Progenitor cell of endocrine pancreas (in vitro differentiated cells): ENCODE data around the gene TAF15. TPM values are rescaled to one million over a fixed set of nuclear protein-coding genes. Genes with fewer than 3 reads are reported as not detected.

Experiments
- DNase-seq: peaks from one replicate; pipeline ENCODE4 v3.0.0; 2021; ENCODE audit warnings: low spot score; ENCODE audit not compliant: unreplicated experiment
- H3K27ac Mint-ChIP-seq: 2 replicates; pipeline ENCODE4 v1.8.0; 2021; ENCODE audit warnings: mild to moderate bottlenecking, moderate library complexity, mixed read lengths
- H3K27me3 Mint-ChIP-seq: 2 replicates; pipeline ENCODE4 v1.8.0; 2021; ENCODE audit warnings: mixed read lengths
- H3K36me3 Mint-ChIP-seq: 2 replicates; pipeline ENCODE4 v1.8.0; 2022; ENCODE audit warnings: mixed read lengths; ENCODE audit not compliant: insufficient read depth
- H3K4me1 Mint-ChIP-seq: 2 replicates; pipeline ENCODE4 v1.8.0; 2021; ENCODE audit warnings: low read depth, mixed read lengths
- H3K4me3 Mint-ChIP-seq: 2 replicates; pipeline ENCODE4 v1.8.0; 2021; ENCODE audit warnings: low read depth, mild to moderate bottlenecking, moderate library complexity, mixed read lengths
- H3K9me3 Mint-ChIP-seq: 2 replicates; pipeline ENCODE4 v1.8.0; 2021; ENCODE audit warnings: low read depth, mixed read lengths
- CTCF ChIP-seq: fragments of 200-600 bp; sonication (generic); IDR thresholded peaks from one replicate; pipeline ENCODE4 v1.5.0; 2021; ENCODE audit warnings: antibody characterized with exemption, mild to moderate bottlenecking; ENCODE audit not compliant: unreplicated experiment
- long read RNA-seq: library from polyadenylated mRNA; unstranded; transcript quantifications from one replicate; pipeline ENCODE4 v2.0.0, GENCODE V29; 2020
- total RNA-seq: library from RNA; stranded (reverse); gene quantifications from 2 replicates; pipeline ENCODE4 v1.2.1, GENCODE V29; 2021

Gene TAF15
- total RNA-seq: 282 and 287 TPM in 2 replicates
- long read RNA-seq, transcript TAF15-213 (7 exons, 760 nt): major isoform, 32 of 56 reads
- long read RNA-seq, partial matches to known transcripts: 8 of 56 reads
- long read RNA-seq, other reads (novel, unspliced or antisense): 11 of 56 reads

- Mint-ChIP-seq H3K36me3 (peaks cover 5% of the 10 kb centered on the region), H3K27ac (peak within 1 kb of the TSS; percentile 99), H3K9me3 (no peaks in the 10 kb centered on the region), H3K4me1 (peaks cover 12% of the 10 kb centered on the region), H3K4me3 (peak within 1 kb of the TSS; percentile 81), H3K27me3 (peaks cover 11% of the 10 kb centered on the region)
- peak; percentile 71 for TF ChIP-seq CTCF
- DNase-seq: peak; percentile 92
Measured at GRCh38 chr17:35808962-35809854, at the start of gene TAF15. TSS of gene TAF15 (plus strand) at chr17:35809484. CDS start at chr17:35809570, 86 bp downstream.

- Mint-ChIP-seq H3K36me3 (no peaks in the 10 kb centered on the region), H3K4me1 (peaks cover 4% of the 10 kb centered on the region), H3K4me3 (no peak within 1 kb of the TSS), H3K27ac (no peak within 1 kb of the TSS), H3K9me3 (no peaks in the 10 kb centered on the region), H3K27me3 (no peaks in the 10 kb centered on the region)
- DNase-seq: no peak
- no peak for TF ChIP-seq CTCF
Measured at GRCh38 chr17:35760587-35760986, 48.7 kb upstream of the TAF15 start, which contains the start of gene C17orf50. TSS of gene C17orf50 (plus strand) at chr17:35760887. CDS start at chr17:35760942, 55 bp downstream.

- H3K9me3 Mint-ChIP-seq: no peaks in the 10 kb centered on the region
- H3K36me3 Mint-ChIP-seq: no peaks in the 10 kb centered on the region
- no peak overlapping the region for H3K27ac Mint-ChIP-seq
- H3K27me3 Mint-ChIP-seq: no peaks in the 10 kb centered on the region
- no peak for DNase-seq
- H3K4me1 Mint-ChIP-seq: peaks cover 4% of the 10 kb centered on the region
- no peak for TF ChIP-seq CTCF
- H3K4me3 Mint-ChIP-seq: no peak overlapping the region
Measured at GRCh38 chr17:35761601-35762000, 47.7 kb upstream of the TAF15 start.

- Mint-ChIP-seq H3K27me3 (peaks cover 12% of the 10 kb centered on the region), H3K4me3 (peak overlapping the region; percentile 61), H3K36me3 (no peaks in the 10 kb centered on the region), H3K27ac (no peak overlapping the region), H3K4me1 (peaks cover 4% of the 10 kb centered on the region), H3K9me3 (no peaks in the 10 kb centered on the region)
- DNase-seq: no peak
- TF ChIP-seq CTCF: no peak
Measured at GRCh38 chr17:35763767-35764122, 45.5 kb upstream of the TAF15 start.

GRCh38 chr17:35764123-35764991 lies 44.9 kb upstream of the TAF15 start:
- H3K27me3 Mint-ChIP-seq: peaks cover 12% of the 10 kb centered on the region
- H3K4me1 Mint-ChIP-seq: peaks cover 4% of the 10 kb centered on the region
- TF ChIP-seq CTCF: peak; percentile 81
- H3K4me3 Mint-ChIP-seq: peak overlapping the region; percentile 86
- H3K9me3 Mint-ChIP-seq: no peaks in the 10 kb centered on the region
- peak; percentile 95 for DNase-seq
- H3K27ac Mint-ChIP-seq: peak overlapping the region; percentile 97
- H3K36me3 Mint-ChIP-seq: no peaks in the 10 kb centered on the region
